Calu3 (cell line): ENCODE data around the gene AGPAT4. TPM values are rescaled to one million over a fixed set of nuclear protein-coding genes. Genes with fewer than 3 reads are reported as not detected.

Experiments used
- BruUV-seq: library from RNA; stranded (reverse); fragments of 400-500 nt; replicated peaks from 2 replicates; lab custom pipeline; 2021; lab: Mats Ljungman, UMichigan
- CTCF ChIA-PET: fragments of 300-600 bp; sonication (Branson Sonifier 250); formaldehyde crosslinking; loops from one replicate; lab custom pipeline; 2022; ENCODE audit warnings: antibody characterized with exemption; lab: Charles Lee
- DNase-seq: peaks from one replicate; pipeline ENCODE4 v3.0.0; 2022
- H3K27ac Mint-ChIP-seq: one replicate; pipeline ENCODE4 v1.8.0; 2022; ENCODE audit warnings: mixed read lengths; ENCODE audit not compliant: unreplicated experiment
- H3K27me3 Mint-ChIP-seq: one replicate; pipeline ENCODE4 v1.8.0; 2022; ENCODE audit warnings: mixed read lengths; ENCODE audit not compliant: unreplicated experiment
- H3K36me3 Mint-ChIP-seq: one replicate; pipeline ENCODE4 v1.8.0; 2022; ENCODE audit warnings: mild to moderate bottlenecking, moderate library complexity, mixed read lengths; ENCODE audit not compliant: insufficient read depth, unreplicated experiment
- H3K4me1 Mint-ChIP-seq: one replicate; pipeline ENCODE4 v1.8.0; 2022; ENCODE audit warnings: mild to moderate bottlenecking, low read depth, mixed read lengths; ENCODE audit not compliant: unreplicated experiment
- H3K4me3 Mint-ChIP-seq: one replicate; pipeline ENCODE4 v1.8.0; 2022; ENCODE audit warnings: mild to moderate bottlenecking, low read depth, moderate library complexity, mixed read lengths; ENCODE audit not compliant: unreplicated experiment
- H3K9me3 Mint-ChIP-seq: one replicate; pipeline ENCODE4 v1.8.0; 2022; ENCODE audit warnings: low read depth, mixed read lengths; ENCODE audit not compliant: unreplicated experiment
- CTCF ChIP-seq: fragments of 200-600 bp; IDR thresholded peaks from one replicate; pipeline ENCODE4 v1.8.0; 2022; ENCODE audit warnings: antibody characterized with exemption; ENCODE audit not compliant: unreplicated experiment
- intact Hi-C: fragments of 100-400 bp; cut with micrococcal nuclease; formaldehyde crosslinking; loops from one replicate; pipeline ENCODE4 v1.10.0; 2022; ENCODE audit not compliant: unreplicated experiment
- total RNA-seq: library from RNA; stranded (reverse); gene quantifications from 2 replicates; pipeline ENCODE4 v1.2.3, GENCODE V29; 2022

Gene AGPAT4
- total RNA-seq, 1 experiment from 2014 or later: 11.3 TPM

- no TSS peak for BruUV-seq
- no peak for TF ChIP-seq CTCF
- Mint-ChIP-seq H3K36me3 (peaks cover 53% of the 10 kb centered on the region), H3K27me3 (no peaks in the 10 kb centered on the region), H3K27ac (no peak overlapping the region), H3K4me3 (no peak overlapping the region), H3K4me1 (peaks cover 13% of the 10 kb centered on the region), H3K9me3 (no peaks in the 10 kb centered on the region)
- intact Hi-C loops: no loop called here
- CTCF ChIA-PET: no interaction called here
- DNase-seq: no peak
These were observed 163.7 kb downstream of the AGPAT4 start for GRCh38 chr6:161110028-161110779.

GRCh38 chr6:161109366-161109765 is 164.5 kb downstream of the AGPAT4 start:
- no TSS peak for BruUV-seq
- no peak overlapping the region for H3K4me3 Mint-ChIP-seq
- no peaks in the 10 kb centered on the region for H3K27me3 Mint-ChIP-seq
- no peak for DNase-seq
- peaks cover 20% of the 10 kb centered on the region for H3K4me1 Mint-ChIP-seq
- H3K36me3 Mint-ChIP-seq: peaks cover 54% of the 10 kb centered on the region
- intact Hi-C loops: loop anchor here (10.0 kb wide), 2 partner anchors 265 to 375 kb away; no protein-coding TSS in a partner anchor
- CTCF ChIA-PET: no interaction called here
- no peak for TF ChIP-seq CTCF
- no peak overlapping the region for H3K27ac Mint-ChIP-seq
- H3K9me3 Mint-ChIP-seq: no peaks in the 10 kb centered on the region

GRCh38 chr6:161108916-161109315 is 164.9 kb downstream of the AGPAT4 start:
- intact Hi-C loops: loop anchor here (10.0 kb wide), 2 partner anchors 266 to 374 kb away; no protein-coding TSS in a partner anchor
- no peak for DNase-seq
- BruUV-seq: no TSS peak
- no peaks in the 10 kb centered on the region for H3K27me3 Mint-ChIP-seq
- H3K4me3 Mint-ChIP-seq: no peak overlapping the region
- H3K36me3 Mint-ChIP-seq: peaks cover 58% of the 10 kb centered on the region
- no peaks in the 10 kb centered on the region for H3K9me3 Mint-ChIP-seq
- H3K27ac Mint-ChIP-seq: no peak overlapping the region
- peaks cover 20% of the 10 kb centered on the region for H3K4me1 Mint-ChIP-seq
- no peak for TF ChIP-seq CTCF
- CTCF ChIA-PET: no interaction called here

GRCh38 chr6:161107779-161108730 is 165.8 kb downstream of the AGPAT4 start:
- H3K36me3 Mint-ChIP-seq: peaks cover 64% of the 10 kb centered on the region
- TF ChIP-seq CTCF: no peak
- DNase-seq: no peak
- H3K27ac Mint-ChIP-seq: no peak overlapping the region
- CTCF ChIA-PET: no interaction called here
- intact Hi-C loops: loop anchor here (10.0 kb wide), 2 partner anchors 267 to 373 kb away; no protein-coding TSS in a partner anchor
- no peaks in the 10 kb centered on the region for H3K9me3 Mint-ChIP-seq
- H3K4me3 Mint-ChIP-seq: no peak overlapping the region
- H3K4me1 Mint-ChIP-seq: peaks cover 20% of the 10 kb centered on the region
- BruUV-seq: no TSS peak
- H3K27me3 Mint-ChIP-seq: no peaks in the 10 kb centered on the region
